Liver (tissue), 2 donors: Measurements from ENCODE around the gene ATP10B.

Experiments used
- HNF4G ChIP-seq: IDR thresholded peaks from 2 replicates; pipeline ENCODE4 v1.6.1; 2016; ENCODE audit warnings: antibody characterized with exemption
- SP1 ChIP-seq: IDR thresholded peaks from 2 replicates; pipeline ENCODE4 v1.6.1; 2018; ENCODE audit warnings: antibody characterized with exemption, mild to moderate bottlenecking
- TF ChIP-seq, protein P1 (sequence below): IDR thresholded peaks from 2 replicates; pipeline ENCODE4 v1.6.1; 2016; ENCODE audit warnings: antibody characterized with exemption
- TF ChIP-seq, protein P2 (sequence below): IDR thresholded peaks from 2 replicates; pipeline ENCODE4 v1.6.1; 2016; ENCODE audit warnings: antibody characterized with exemption, mild to moderate bottlenecking
- TF ChIP-seq, protein P3 (sequence below): IDR thresholded peaks from 2 replicates; pipeline ENCODE4 v1.6.1; 2016; ENCODE audit warnings: antibody characterized with exemption
- donor health status: healthy.

DNA sequence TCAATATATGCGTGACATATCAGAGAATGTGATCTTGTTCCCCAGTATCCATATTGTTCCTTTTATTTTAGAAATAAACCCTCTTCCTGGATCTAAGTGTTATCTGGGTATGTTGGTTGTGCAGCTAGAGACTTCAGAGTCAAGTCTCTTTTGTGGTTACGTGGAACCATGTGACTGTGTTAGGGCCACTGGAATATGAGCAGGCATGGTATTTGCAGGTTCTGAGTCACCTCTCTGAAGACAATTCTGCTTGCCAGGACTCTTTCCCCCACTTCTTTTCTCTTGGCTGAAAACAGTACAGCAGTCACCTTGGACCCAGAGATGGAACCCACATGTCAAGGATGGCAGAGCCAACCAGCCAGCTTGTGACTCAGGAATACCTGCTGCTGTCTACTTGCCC is 59.7 kb downstream of the ATP10B start:
- TF ChIP-seq SP1, result no peak
- TF ChIP-seq, protein P1, sequence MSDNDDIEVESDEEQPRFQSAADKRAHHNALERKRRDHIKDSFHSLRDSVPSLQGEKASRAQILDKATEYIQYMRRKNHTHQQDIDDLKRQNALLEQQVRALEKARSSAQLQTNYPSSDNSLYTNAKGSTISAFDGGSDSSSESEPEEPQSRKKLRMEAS, result no peak
- TF ChIP-seq, protein P2, sequence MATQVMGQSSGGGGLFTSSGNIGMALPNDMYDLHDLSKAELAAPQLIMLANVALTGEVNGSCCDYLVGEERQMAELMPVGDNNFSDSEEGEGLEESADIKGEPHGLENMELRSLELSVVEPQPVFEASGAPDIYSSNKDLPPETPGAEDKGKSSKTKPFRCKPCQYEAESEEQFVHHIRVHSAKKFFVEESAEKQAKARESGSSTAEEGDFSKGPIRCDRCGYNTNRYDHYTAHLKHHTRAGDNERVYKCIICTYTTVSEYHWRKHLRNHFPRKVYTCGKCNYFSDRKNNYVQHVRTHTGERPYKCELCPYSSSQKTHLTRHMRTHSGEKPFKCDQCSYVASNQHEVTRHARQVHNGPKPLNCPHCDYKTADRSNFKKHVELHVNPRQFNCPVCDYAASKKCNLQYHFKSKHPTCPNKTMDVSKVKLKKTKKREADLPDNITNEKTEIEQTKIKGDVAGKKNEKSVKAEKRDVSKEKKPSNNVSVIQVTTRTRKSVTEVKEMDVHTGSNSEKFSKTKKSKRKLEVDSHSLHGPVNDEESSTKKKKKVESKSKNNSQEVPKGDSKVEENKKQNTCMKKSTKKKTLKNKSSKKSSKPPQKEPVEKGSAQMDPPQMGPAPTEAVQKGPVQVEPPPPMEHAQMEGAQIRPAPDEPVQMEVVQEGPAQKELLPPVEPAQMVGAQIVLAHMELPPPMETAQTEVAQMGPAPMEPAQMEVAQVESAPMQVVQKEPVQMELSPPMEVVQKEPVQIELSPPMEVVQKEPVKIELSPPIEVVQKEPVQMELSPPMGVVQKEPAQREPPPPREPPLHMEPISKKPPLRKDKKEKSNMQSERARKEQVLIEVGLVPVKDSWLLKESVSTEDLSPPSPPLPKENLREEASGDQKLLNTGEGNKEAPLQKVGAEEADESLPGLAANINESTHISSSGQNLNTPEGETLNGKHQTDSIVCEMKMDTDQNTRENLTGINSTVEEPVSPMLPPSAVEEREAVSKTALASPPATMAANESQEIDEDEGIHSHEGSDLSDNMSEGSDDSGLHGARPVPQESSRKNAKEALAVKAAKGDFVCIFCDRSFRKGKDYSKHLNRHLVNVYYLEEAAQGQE, result no peak
- TF ChIP-seq, protein P3, sequence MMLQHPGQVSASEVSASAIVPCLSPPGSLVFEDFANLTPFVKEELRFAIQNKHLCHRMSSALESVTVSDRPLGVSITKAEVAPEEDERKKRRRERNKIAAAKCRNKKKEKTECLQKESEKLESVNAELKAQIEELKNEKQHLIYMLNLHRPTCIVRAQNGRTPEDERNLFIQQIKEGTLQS, result no peak
- no peak for TF ChIP-seq HNF4G
